ENCODE measurements around the gene APBA2. TPM values are rescaled to one million over a fixed set of nuclear protein-coding genes. Genes with fewer than 3 reads are reported as not detected.

Gene APBA2
- total and polyA plus RNA-seq, 2 of the 13 experiments (the other 11 are each of a cell fraction or from before 2014, with no cell fraction given) = 0.62 to 2.3 TPM

DNA sequence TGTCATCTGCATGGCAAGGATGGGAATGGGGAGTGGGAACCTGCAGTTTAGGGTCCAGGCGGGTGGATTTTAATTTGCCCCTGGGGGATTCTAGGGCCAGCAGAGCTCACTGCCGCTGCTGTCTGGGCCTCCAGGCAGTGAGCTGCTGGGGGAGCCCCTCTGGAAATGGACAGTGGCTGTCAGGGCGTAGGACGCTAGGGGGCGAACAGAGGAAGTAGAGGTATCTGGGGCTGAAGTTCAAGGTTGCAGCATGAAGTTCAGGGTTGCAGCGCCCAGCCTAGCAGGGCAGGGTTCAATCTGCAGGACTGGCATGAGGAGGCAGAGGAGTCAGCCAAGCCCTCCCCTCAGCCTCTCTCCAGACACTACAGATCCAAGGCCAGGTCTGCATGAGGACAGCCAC is 49.5 kb downstream of the APBA2 start (continued):
- TF ChIP-seq BRCA1 (CRISPR knock-in tag; IDR thresholded peaks at IDR 0.05) = no peak
- TF ChIP-seq ZMYM4 (CRISPR knock-in tag; IDR thresholded peaks at IDR 0.05) = 0 out of 2 replicates have a peak, but pooled peaks have one; percentile 31
- TF ChIP-seq ZSCAN22 (CRISPR knock-in tag; IDR thresholded peaks at IDR 0.05) = no peak
- no peak for TF ChIP-seq ZFP90 (CRISPR knock-in tag; IDR thresholded peaks at IDR 0.05; ENCODE audit: borderline replicate concordance)
- no peak for TF ChIP-seq KDM3A (CRISPR knock-in tag; IDR thresholded peaks at IDR 0.05; ENCODE audit: low read depth)
- TF ChIP-seq, protein P1, sequence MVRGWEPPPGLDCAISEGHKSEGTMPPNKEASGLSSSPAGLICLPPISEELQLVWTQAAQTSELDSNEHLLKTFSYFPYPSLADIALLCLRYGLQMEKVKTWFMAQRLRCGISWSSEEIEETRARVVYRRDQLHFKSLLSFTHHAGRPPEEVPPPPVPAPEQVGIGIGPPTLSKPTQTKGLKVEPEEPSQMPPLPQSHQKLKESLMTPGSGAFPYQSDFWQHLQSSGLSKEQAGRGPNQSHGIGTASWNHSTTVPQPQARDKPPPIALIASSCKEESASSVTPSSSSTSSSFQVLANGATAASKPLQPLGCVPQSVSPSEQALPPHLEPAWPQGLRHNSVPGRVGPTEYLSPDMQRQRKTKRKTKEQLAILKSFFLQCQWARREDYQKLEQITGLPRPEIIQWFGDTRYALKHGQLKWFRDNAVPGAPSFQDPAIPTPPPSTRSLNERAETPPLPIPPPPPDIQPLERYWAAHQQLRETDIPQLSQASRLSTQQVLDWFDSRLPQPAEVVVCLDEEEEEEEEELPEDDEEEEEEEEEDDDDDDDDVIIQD (CRISPR knock-in tag; IDR thresholded peaks at IDR 0.05; ENCODE audit: low read depth) = no peak
- TF ChIP-seq, protein P2, sequence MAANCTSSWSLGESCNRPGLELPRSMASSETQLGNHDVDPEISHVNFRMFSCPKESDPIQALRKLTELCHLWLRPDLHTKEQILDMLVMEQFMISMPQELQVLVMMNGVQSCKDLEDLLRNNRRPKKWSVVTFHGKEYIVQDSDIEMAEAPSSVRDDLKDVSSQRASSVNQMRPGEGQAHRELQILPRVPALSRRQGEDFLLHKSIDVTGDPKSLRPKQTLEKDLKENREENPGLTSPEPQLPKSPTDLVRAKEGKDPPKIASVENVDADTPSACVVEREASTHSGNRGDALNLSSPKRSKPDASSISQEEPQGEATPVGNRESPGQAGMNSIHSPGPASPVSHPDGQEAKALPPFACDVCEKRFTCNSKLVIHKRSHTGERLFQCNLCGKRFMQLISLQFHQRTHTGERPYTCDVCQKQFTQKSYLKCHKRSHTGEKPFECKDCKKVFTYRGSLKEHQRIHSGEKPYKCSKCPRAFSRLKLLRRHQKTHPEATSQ (CRISPR knock-in tag; IDR thresholded peaks at IDR 0.05; ENCODE audit: borderline replicate concordance) = no peak
- no peak for TF ChIP-seq TBX2 (CRISPR knock-in tag; IDR thresholded peaks at IDR 0.05; ENCODE audit: borderline replicate concordance)
- no peak for TF ChIP-seq MAFK (conservative IDR thresholded peaks at IDR 0.05 in 1 of 2, IDR thresholded peaks at IDR 0.05 in 1 of 2; ENCODE audit: low read length in 2 of 2)
- no peak for TF ChIP-seq RFX5 (IDR thresholded peaks at IDR 0.05; ENCODE audit: low read depth, low read length)
- TF ChIP-seq MYC (CRISPR knock-in tag; IDR thresholded peaks at IDR 0.05; ENCODE audit: borderline replicate concordance) = 0 out of 2 replicates have a peak, but pooled peaks have one; percentile 14
- TF ChIP-seq, protein P3, sequence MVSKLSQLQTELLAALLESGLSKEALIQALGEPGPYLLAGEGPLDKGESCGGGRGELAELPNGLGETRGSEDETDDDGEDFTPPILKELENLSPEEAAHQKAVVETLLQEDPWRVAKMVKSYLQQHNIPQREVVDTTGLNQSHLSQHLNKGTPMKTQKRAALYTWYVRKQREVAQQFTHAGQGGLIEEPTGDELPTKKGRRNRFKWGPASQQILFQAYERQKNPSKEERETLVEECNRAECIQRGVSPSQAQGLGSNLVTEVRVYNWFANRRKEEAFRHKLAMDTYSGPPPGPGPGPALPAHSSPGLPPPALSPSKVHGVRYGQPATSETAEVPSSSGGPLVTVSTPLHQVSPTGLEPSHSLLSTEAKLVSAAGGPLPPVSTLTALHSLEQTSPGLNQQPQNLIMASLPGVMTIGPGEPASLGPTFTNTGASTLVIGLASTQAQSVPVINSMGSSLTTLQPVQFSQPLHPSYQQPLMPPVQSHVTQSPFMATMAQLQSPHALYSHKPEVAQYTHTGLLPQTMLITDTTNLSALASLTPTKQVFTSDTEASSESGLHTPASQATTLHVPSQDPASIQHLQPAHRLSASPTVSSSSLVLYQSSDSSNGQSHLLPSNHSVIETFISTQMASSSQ (IDR thresholded peaks at IDR 0.05; ENCODE audit: low read depth) = no peak
- TF ChIP-seq, protein P3 (CRISPR knock-in tag; IDR thresholded peaks at IDR 0.05; ENCODE audit: borderline replicate concordance) = no peak
- TF ChIP-seq ZNF20 (CRISPR knock-in tag; IDR thresholded peaks at IDR 0.05) = no peak
- TF ChIP-seq ATF7 (IDR thresholded peaks at IDR 0.05) = no peak
- TF ChIP-seq ATF7 (CRISPR knock-in tag; IDR thresholded peaks at IDR 0.05) = no peak
- no peak for TF ChIP-seq ATAD3A (CRISPR knock-in tag; IDR thresholded peaks at IDR 0.05)
- TF ChIP-seq ZNF709 (CRISPR knock-in tag; IDR thresholded peaks at IDR 0.05) = no peak
- TF ChIP-seq PHF21A (CRISPR knock-in tag; IDR thresholded peaks at IDR 0.05) = no peak
- TF ChIP-seq ZNF34 (CRISPR knock-in tag; IDR thresholded peaks at IDR 0.05; ENCODE audit: borderline replicate concordance) = no peak
- peak; percentile 40; the same call in 1 of the 2 replicates for TF ChIP-seq HOXA3 (CRISPR knock-in tag; IDR thresholded peaks at IDR 0.05)
- TF ChIP-seq, protein P4, sequence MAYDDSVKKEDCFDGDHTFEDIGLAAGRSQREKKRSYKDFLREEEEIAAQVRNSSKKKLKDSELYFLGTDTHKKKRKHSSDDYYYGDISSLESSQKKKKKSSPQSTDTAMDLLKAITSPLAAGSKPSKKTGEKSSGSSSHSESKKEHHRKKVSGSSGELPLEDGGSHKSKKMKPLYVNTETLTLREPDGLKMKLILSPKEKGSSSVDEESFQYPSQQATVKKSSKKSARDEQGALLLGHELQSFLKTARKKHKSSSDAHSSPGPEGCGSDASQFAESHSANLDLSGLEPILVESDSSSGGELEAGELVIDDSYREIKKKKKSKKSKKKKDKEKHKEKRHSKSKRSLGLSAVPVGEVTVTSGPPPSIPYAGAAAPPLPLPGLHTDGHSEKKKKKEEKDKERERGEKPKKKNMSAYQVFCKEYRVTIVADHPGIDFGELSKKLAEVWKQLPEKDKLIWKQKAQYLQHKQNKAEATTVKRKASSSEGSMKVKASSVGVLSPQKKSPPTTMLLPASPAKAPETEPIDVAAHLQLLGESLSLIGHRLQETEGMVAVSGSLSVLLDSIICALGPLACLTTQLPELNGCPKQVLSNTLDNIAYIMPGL (CRISPR knock-in tag; IDR thresholded peaks at IDR 0.05; ENCODE audit: borderline replicate concordance in 1 of 2, low read depth in 1 of 2) = no peak
- TF ChIP-seq ATM (IDR thresholded peaks at IDR 0.05; ENCODE audit: borderline replicate concordance) = no peak
- no peak for TF ChIP-seq ZNF563 (CRISPR knock-in tag; IDR thresholded peaks at IDR 0.05)

Measured in HepG2 (cell line).